SJCRH30 (cell line): ENCODE results near the gene CLDND2. TPM values are rescaled to one million over a fixed set of nuclear protein-coding genes. Genes with fewer than 3 reads are reported as not detected.

Experiments used
- DNase-seq, 2 experiments: peaks; one replicate each; pipeline ENCODE4 v3.0.0-alpha.2; 2015 to 2020
- H3K27ac ChIP-seq: fragments of 250-450 bp; sonication (Bioruptor Pico); 2 replicates; pipeline ENCODE4 v1.5.1; 2020; ENCODE audit warnings: mild to moderate bottlenecking, moderate library complexity
- H3K27me3 ChIP-seq: fragments of 250-450 bp; sonication (Bioruptor Pico); 2 replicates; pipeline ENCODE4 v1.5.1; 2020; ENCODE audit warnings: mild to moderate bottlenecking, moderate library complexity
- H3K36me3 ChIP-seq: fragments of 250-450 bp; sonication (Bioruptor Pico); 2 replicates; pipeline ENCODE4 v1.5.1; 2020; ENCODE audit warnings: mild to moderate bottlenecking, moderate library complexity
- H3K4me1 ChIP-seq: fragments of 250-450 bp; sonication (Bioruptor Pico); 2 replicates; pipeline ENCODE4 v1.5.1; 2020; ENCODE audit warnings: mild to moderate bottlenecking, moderate library complexity
- H3K4me3 ChIP-seq: fragments of 250-450 bp; sonication (Bioruptor Pico); 2 replicates; pipeline ENCODE4 v1.5.1; 2020; ENCODE audit warnings: mild to moderate bottlenecking, moderate library complexity
- H3K9me3 ChIP-seq: fragments of 250-450 bp; sonication (Bioruptor Pico); replicated peaks from 2 replicates; pipeline ENCODE4 v1.5.1; 2020; ENCODE audit warnings: mild to moderate bottlenecking, moderate library complexity
- total RNA-seq: library from RNA; depleted of rRNA; stranded (reverse); fragments of >200 nt; shearing (Covaris generic); gene quantifications from 2 replicates; pipeline ENCODE4 v1.2.3, GENCODE V29; 2014; rRNA removed

CLDND2 gene
- total RNA-seq, 1 experiment from 2014 or later, result not detected

- no peaks in the 10 kb centered on the region for H3K9me3 ChIP-seq
- no peaks in the 10 kb centered on the region for H3K4me1 ChIP-seq
- no peaks in the 10 kb centered on the region for H3K36me3 ChIP-seq
- H3K27me3 ChIP-seq, result no peaks in the 10 kb centered on the region
- H3K27ac ChIP-seq, result no peak overlapping the region
- no peak for DNase-seq
- no peak overlapping the region for H3K4me3 ChIP-seq
Measured at GRCh38 chr19:51319649-51320279, 49.0 kb downstream of the CLDND2 start.

GRCh38 chr19:51318687-51319648, 49.8 kb downstream of the CLDND2 start:
- H3K27ac ChIP-seq, result no peak overlapping the region
- H3K9me3 ChIP-seq, result no peaks in the 10 kb centered on the region
- H3K4me1 ChIP-seq, result no peaks in the 10 kb centered on the region
- H3K36me3 ChIP-seq, result no peaks in the 10 kb centered on the region
- peak in 1 of 2 experiments; percentile 15 for DNase-seq
- no peaks in the 10 kb centered on the region for H3K27me3 ChIP-seq
- H3K4me3 ChIP-seq, result no peak overlapping the region

GRCh38 chr19:51317968-51318367, 50.8 kb downstream of the CLDND2 start:
- H3K27me3 ChIP-seq, result no peaks in the 10 kb centered on the region

GRCh38 chr19:51317376-51317775, 51.4 kb downstream of the CLDND2 start:
- Histone ChIP-seq H3K36me3 (no peaks in the 10 kb centered on the region), H3K27me3 (no peaks in the 10 kb centered on the region), H3K27ac (no peak overlapping the region), H3K9me3 (no peaks in the 10 kb centered on the region), H3K4me3 (no peak overlapping the region), H3K4me1 (no peaks in the 10 kb centered on the region)
- DNase-seq, result no peak

More at GRCh38 chr19:51317968-51318367, 50.8 kb downstream of the CLDND2 start:
- Histone ChIP-seq H3K27ac (no peak overlapping the region), H3K9me3 (no peaks in the 10 kb centered on the region), H3K36me3 (no peaks in the 10 kb centered on the region), H3K4me1 (no peaks in the 10 kb centered on the region), H3K4me3 (no peak overlapping the region)
- DNase-seq, result no peak

Other genes starting within 250 kb of the CLDND2 start
- gene SIGLEC9, start 244.1 kb downstream of the CLDND2 start, total RNA-seq, result not detected in 2 replicates
- not detected in 2 replicates for gene SIGLEC7, start 226.7 kb downstream of the CLDND2 start, total RNA-seq
- gene CD33, start 143.9 kb downstream of the CLDND2 start, total RNA-seq, result 0.35 and 0.89 TPM in 2 replicates
- gene SIGLECL1, start 117.9 kb downstream of the CLDND2 start, total RNA-seq, result not detected in 2 replicates
- not detected in 2 replicates for gene IGLON5, start 57.4 kb downstream of the CLDND2 start, total RNA-seq
- 0.10 and 0.28 TPM in 2 replicates for gene VSIG10L, start 26.9 kb downstream of the CLDND2 start, total RNA-seq
- gene ETFB, start 2.6 kb downstream of the CLDND2 start, total RNA-seq, result 14.3 and 18.6 TPM in 2 replicates
- not detected in 2 replicates for gene NKG7, start 3.7 kb upstream of the CLDND2 start, total RNA-seq
- not detected in 2 replicates for gene LIM2, start 19.0 kb upstream of the CLDND2 start, total RNA-seq
- not detected in 2 replicates for gene C19orf84, start 21.6 kb upstream of the CLDND2 start, total RNA-seq
- gene SIGLEC10, start 48.6 kb upstream of the CLDND2 start, total RNA-seq, result not detected in 2 replicates
- not detected in 2 replicates for gene SIGLEC8, start 89.5 kb upstream of the CLDND2 start, total RNA-seq
- gene CEACAM18, start 109.5 kb upstream of the CLDND2 start, total RNA-seq, result not detected in 2 replicates
- gene SIGLEC12, start 132.8 kb upstream of the CLDND2 start, total RNA-seq, result not detected in 2 replicates
- not detected in 2 replicates for gene SIGLEC6, start 162.7 kb upstream of the CLDND2 start, total RNA-seq
- gene ZNF175, start 202.3 kb upstream of the CLDND2 start, total RNA-seq, result 4.4 and 4.7 TPM in 2 replicates